ENCODE measurements around the gene CAMTA1.

- TF ChIP-seq CTCF (optimal IDR thresholded peaks at IDR 0.05 in 1 of 3, IDR thresholded peaks at IDR 0.05 in 1 of 3, conservative IDR thresholded peaks at IDR 0.05 in 1 of 3; ENCODE audit: extremely low read depth in 1 of 3, insufficient read depth in 2 of 3, low read length in 3 of 3) (no peak), EZH2 (IDR thresholded peaks at IDR 0.05; ENCODE audit: low read length) (no peak)
Measured at GRCh38 chr1:6965935-6966241, 180.6 kb downstream of the CAMTA1 start.

Measured in keratinocyte (primary cell).